Liver (tissue), 9 donors: ENCODE measurements around the gene AUH. TPM values are rescaled to one million over a fixed set of nuclear protein-coding genes. Genes with fewer than 3 reads are reported as not detected.

Experiments
- DNase-seq: peaks from one replicate; pipeline ENCODE4 v3.0.0-alpha.2; 2017; ENCODE audit warnings: low spot score
- H3K27ac ChIP-seq, 2 donors: one replicate each; pipeline ENCODE4 v1.7.0; 2013; ENCODE audit warnings: inconsistent platforms in 2 of 2, low read length in 2 of 2, control low read depth in 1 of 2, low read depth in 1 of 2, mild to moderate bottlenecking in 1 of 2
- H3K27me3 ChIP-seq, 4 donors: one replicate each; pipeline versions ENCODE4 v1.6.1 to v1.7.0; 2013; ENCODE audit warnings: low read length in 3 of 4, inconsistent platforms in 1 of 4, mild to moderate bottlenecking in 1 of 4, moderate library complexity in 1 of 4; ENCODE audit not compliant: control insufficient read depth in 4 of 4, insufficient read depth in 4 of 4
- H3K36me3 ChIP-seq, 4 donors: one replicate each; pipeline versions ENCODE4 v1.6.1 to v1.7.0; 2013; ENCODE audit warnings: low read length in 3 of 4, mild to moderate bottlenecking in 3 of 4, low read depth in 1 of 4, moderate library complexity in 1 of 4; ENCODE audit not compliant: control insufficient read depth in 4 of 4, insufficient read depth in 3 of 4
- H3K4me1 ChIP-seq, 4 donors: one replicate each; pipeline versions ENCODE4 v1.6.1 to v1.7.0; 2013; ENCODE audit warnings: low read length in 3 of 4, mild to moderate bottlenecking in 3 of 4, moderate library complexity in 1 of 4; ENCODE audit not compliant: control insufficient read depth in 4 of 4, insufficient read depth in 4 of 4
- H3K4me3 ChIP-seq, 3 donors: one replicate each; pipeline versions ENCODE4 v1.6.1 to v1.7.0; 2013; ENCODE audit warnings: low read length in 3 of 3, control low read depth in 1 of 3, low read depth in 1 of 3, mild to moderate bottlenecking in 1 of 3
- H3K9ac ChIP-seq, 2 donors: one replicate each; pipeline ENCODE4 v1.7.0; 2013; ENCODE audit warnings: low read length in 2 of 2, mild to moderate bottlenecking in 2 of 2, moderate library complexity in 2 of 2, control low read depth in 1 of 2, low read depth in 1 of 2
- H3K9me3 ChIP-seq, 4 donors: one replicate each; pipeline versions ENCODE4 v1.6.1 to v1.7.0; 2013; ENCODE audit warnings: low read length in 3 of 4; ENCODE audit not compliant: control insufficient read depth in 4 of 4
- EGR1 ChIP-seq, 2 donors: IDR thresholded peaks; 2 replicates each; pipeline ENCODE4 v1.6.1; 2016 to 2018; ENCODE audit warnings: antibody characterized with exemption in 2 of 2, low read depth in 2 of 2
- FOXA1 ChIP-seq: IDR thresholded peaks from 2 replicates; pipeline ENCODE4 v1.6.1; 2016; ENCODE audit warnings: antibody characterized with exemption
- FOXA2 ChIP-seq: IDR thresholded peaks from 2 replicates; pipeline ENCODE4 v1.6.1; 2016; ENCODE audit warnings: antibody characterized with exemption
- GABPA ChIP-seq, 2 donors: IDR thresholded peaks in 1 of 2; conservative IDR thresholded peaks in 1 of 2; 2 replicates each; pipeline ENCODE4 v1.6.1; 2016; ENCODE audit warnings: antibody characterized with exemption in 2 of 2, mild to moderate bottlenecking in 1 of 2, moderate library complexity in 1 of 2
- HNF4A ChIP-seq, 2 donors: conservative IDR thresholded peaks; 2 replicates each; pipeline ENCODE4 v1.6.1; 2016; ENCODE audit warnings: antibody characterized with exemption in 2 of 2, mild to moderate bottlenecking in 2 of 2
- HNF4G ChIP-seq: IDR thresholded peaks from 2 replicates; pipeline ENCODE4 v1.6.1; 2016; ENCODE audit warnings: antibody characterized with exemption
- JUND ChIP-seq, 2 donors: IDR thresholded peaks; 2 replicates each; pipeline ENCODE4 v1.6.1; 2016; ENCODE audit warnings: antibody characterized with exemption in 2 of 2
- NR2F2 ChIP-seq: IDR thresholded peaks from 2 replicates; pipeline ENCODE4 v1.6.1; 2016; ENCODE audit warnings: antibody characterized with exemption
- RAD21 ChIP-seq, 2 donors: IDR thresholded peaks; 2 replicates each; pipeline ENCODE4 v1.6.1; 2016; ENCODE audit warnings: antibody characterized with exemption in 2 of 2, mild to moderate bottlenecking in 2 of 2
- RXRA ChIP-seq, 2 donors: IDR thresholded peaks; 2 replicates each; pipeline ENCODE4 v1.6.1; 2017 to 2018; ENCODE audit warnings: antibody characterized with exemption in 2 of 2, mild to moderate bottlenecking in 1 of 2
- SP1 ChIP-seq: IDR thresholded peaks from 2 replicates; pipeline ENCODE4 v1.6.1; 2018; ENCODE audit warnings: antibody characterized with exemption, mild to moderate bottlenecking
- TAF1 ChIP-seq: conservative IDR thresholded peaks from 2 replicates; pipeline ENCODE4 v1.6.1; 2016; ENCODE audit warnings: antibody characterized with exemption, mild to moderate bottlenecking
- YY1 ChIP-seq: IDR thresholded peaks from 2 replicates; pipeline ENCODE4 v1.6.1; 2016; ENCODE audit warnings: antibody characterized with exemption, mild to moderate bottlenecking
- WGBS: extraction: QIAGEN DNeasy Blood & Tissue Kit; methylation state at CpG from one replicate; pipeline ENCODE4 v1.1.7; 2013; 5-methylcytosine and 5-hydroxymethylcytosine counted together
- polyA plus RNA-seq, 2 donors: library from polyadenylated mRNA; stranded (reverse) in 1 of 2; unstranded in 1 of 2; fragments of 200-250 nt in 1 of 2; fragments of >200 nt in 1 of 2; fragmentation: Nextera tagmentation in 1 of 2; extraction: Ambion mirVana in 1 of 2; gene quantifications; one replicate each; pipeline versions ENCODE4 v1.2.1 to v1.2.3, GENCODE V29; 2013 to 2015
- total RNA-seq, 2 donors: library from RNA; depleted of rRNA; stranded (reverse); fragments of >200 nt; gene quantifications; one replicate each; pipeline ENCODE4 v1.2.3, GENCODE V29; 2014
- TF ChIP-seq, protein P1 (sequence below): IDR thresholded peaks from 2 replicates; pipeline ENCODE4 v1.6.1; 2016; ENCODE audit warnings: antibody characterized with exemption
- TF ChIP-seq, protein P2 (sequence below): IDR thresholded peaks from 2 replicates; pipeline ENCODE4 v1.6.1; 2016; ENCODE audit warnings: antibody characterized with exemption
- TF ChIP-seq, protein P3 (sequence below): fragments of 150-350 bp; IDR thresholded peaks from 2 replicates; pipeline ENCODE4 v1.5.1; 2017; ENCODE audit warnings: improper control_type of control experiment, low read depth, low read length; ENCODE audit not compliant: missing input control
- TF ChIP-seq, protein P4 (sequence below): IDR thresholded peaks from 2 replicates; pipeline ENCODE4 v1.6.1; 2016; ENCODE audit warnings: antibody characterized with exemption
- TF ChIP-seq, protein P5 (sequence below): IDR thresholded peaks from 2 replicates; pipeline ENCODE4 v1.6.1; 2016; ENCODE audit warnings: antibody characterized with exemption, mild to moderate bottlenecking
- donor health status: healthy.
- donor health status: healthy.
- donor health status: healthy.
- donor health status: healthy.
- donor health status: healthy.

The AUH gene
- total and polyA plus RNA-seq, 4 donors, result 12.1 to 30.0 (median 24.9) TPM

DNA sequence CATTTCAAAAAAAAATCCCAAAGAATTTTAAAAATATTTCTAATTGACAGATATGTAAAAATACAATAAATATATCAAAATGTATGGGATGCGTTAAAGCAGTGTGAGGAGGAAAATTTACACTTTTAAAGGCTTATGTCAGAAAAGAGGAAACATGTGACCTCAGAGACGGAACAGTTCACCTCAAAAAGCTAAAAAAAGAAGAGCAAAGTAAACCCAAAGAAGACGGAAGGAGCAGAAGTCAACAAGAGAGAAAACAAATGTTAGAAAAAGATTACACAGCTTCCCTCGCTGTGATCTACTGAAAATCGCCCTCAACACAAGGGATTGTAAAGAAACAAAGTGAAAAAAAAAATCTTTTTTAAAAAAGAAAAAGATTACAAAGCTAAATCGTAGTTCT lies 186.9 kb downstream of the AUH start:
- no peak for TF ChIP-seq JUND (IDR thresholded peaks at IDR 0.05)
- no peak for TF ChIP-seq FOXA1
- TF ChIP-seq FOXA2, result no peak
- no peak for TF ChIP-seq EGR1 (IDR thresholded peaks at IDR 0.05; ENCODE audit: low read depth in 2 of 2)
- no peak for TF ChIP-seq NR2F2
- TF ChIP-seq GABPA (IDR thresholded peaks at IDR 0.05 in 1 of 2, conservative IDR thresholded peaks at IDR 0.05 in 1 of 2), result no peak
- TF ChIP-seq TAF1, result no peak
- TF ChIP-seq HNF4G, result no peak
- TF ChIP-seq SP1, result no peak
- no peak for TF ChIP-seq HNF4A (conservative IDR thresholded peaks at IDR 0.05)
- TF ChIP-seq, protein P1, sequence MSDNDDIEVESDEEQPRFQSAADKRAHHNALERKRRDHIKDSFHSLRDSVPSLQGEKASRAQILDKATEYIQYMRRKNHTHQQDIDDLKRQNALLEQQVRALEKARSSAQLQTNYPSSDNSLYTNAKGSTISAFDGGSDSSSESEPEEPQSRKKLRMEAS, result no peak
- no peak for TF ChIP-seq RXRA (IDR thresholded peaks at IDR 0.05)
- TF ChIP-seq, protein P2, sequence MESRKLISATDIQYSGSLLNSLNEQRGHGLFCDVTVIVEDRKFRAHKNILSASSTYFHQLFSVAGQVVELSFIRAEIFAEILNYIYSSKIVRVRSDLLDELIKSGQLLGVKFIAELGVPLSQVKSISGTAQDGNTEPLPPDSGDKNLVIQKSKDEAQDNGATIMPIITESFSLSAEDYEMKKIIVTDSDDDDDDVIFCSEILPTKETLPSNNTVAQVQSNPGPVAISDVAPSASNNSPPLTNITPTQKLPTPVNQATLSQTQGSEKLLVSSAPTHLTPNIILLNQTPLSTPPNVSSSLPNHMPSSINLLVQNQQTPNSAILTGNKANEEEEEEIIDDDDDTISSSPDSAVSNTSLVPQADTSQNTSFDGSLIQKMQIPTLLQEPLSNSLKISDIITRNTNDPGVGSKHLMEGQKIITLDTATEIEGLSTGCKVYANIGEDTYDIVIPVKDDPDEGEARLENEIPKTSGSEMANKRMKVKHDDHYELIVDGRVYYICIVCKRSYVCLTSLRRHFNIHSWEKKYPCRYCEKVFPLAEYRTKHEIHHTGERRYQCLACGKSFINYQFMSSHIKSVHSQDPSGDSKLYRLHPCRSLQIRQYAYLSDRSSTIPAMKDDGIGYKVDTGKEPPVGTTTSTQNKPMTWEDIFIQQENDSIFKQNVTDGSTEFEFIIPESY, result no peak
- TF ChIP-seq YY1, result no peak
- TF ChIP-seq RAD21 (IDR thresholded peaks at IDR 0.05), result no peak
- TF ChIP-seq, protein P3, sequence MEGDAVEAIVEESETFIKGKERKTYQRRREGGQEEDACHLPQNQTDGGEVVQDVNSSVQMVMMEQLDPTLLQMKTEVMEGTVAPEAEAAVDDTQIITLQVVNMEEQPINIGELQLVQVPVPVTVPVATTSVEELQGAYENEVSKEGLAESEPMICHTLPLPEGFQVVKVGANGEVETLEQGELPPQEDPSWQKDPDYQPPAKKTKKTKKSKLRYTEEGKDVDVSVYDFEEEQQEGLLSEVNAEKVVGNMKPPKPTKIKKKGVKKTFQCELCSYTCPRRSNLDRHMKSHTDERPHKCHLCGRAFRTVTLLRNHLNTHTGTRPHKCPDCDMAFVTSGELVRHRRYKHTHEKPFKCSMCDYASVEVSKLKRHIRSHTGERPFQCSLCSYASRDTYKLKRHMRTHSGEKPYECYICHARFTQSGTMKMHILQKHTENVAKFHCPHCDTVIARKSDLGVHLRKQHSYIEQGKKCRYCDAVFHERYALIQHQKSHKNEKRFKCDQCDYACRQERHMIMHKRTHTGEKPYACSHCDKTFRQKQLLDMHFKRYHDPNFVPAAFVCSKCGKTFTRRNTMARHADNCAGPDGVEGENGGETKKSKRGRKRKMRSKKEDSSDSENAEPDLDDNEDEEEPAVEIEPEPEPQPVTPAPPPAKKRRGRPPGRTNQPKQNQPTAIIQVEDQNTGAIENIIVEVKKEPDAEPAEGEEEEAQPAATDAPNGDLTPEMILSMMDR, result no peak
- TF ChIP-seq, protein P4, sequence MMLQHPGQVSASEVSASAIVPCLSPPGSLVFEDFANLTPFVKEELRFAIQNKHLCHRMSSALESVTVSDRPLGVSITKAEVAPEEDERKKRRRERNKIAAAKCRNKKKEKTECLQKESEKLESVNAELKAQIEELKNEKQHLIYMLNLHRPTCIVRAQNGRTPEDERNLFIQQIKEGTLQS, result no peak
- TF ChIP-seq, protein P5, sequence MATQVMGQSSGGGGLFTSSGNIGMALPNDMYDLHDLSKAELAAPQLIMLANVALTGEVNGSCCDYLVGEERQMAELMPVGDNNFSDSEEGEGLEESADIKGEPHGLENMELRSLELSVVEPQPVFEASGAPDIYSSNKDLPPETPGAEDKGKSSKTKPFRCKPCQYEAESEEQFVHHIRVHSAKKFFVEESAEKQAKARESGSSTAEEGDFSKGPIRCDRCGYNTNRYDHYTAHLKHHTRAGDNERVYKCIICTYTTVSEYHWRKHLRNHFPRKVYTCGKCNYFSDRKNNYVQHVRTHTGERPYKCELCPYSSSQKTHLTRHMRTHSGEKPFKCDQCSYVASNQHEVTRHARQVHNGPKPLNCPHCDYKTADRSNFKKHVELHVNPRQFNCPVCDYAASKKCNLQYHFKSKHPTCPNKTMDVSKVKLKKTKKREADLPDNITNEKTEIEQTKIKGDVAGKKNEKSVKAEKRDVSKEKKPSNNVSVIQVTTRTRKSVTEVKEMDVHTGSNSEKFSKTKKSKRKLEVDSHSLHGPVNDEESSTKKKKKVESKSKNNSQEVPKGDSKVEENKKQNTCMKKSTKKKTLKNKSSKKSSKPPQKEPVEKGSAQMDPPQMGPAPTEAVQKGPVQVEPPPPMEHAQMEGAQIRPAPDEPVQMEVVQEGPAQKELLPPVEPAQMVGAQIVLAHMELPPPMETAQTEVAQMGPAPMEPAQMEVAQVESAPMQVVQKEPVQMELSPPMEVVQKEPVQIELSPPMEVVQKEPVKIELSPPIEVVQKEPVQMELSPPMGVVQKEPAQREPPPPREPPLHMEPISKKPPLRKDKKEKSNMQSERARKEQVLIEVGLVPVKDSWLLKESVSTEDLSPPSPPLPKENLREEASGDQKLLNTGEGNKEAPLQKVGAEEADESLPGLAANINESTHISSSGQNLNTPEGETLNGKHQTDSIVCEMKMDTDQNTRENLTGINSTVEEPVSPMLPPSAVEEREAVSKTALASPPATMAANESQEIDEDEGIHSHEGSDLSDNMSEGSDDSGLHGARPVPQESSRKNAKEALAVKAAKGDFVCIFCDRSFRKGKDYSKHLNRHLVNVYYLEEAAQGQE, result no peak

More for the DNA sequence above, 186.9 kb downstream of the AUH start:
- no peak for DNase-seq
- no peaks in the 10 kb centered on the region for H3K36me3 ChIP-seq
- no peaks in the 10 kb centered on the region for H3K27me3 ChIP-seq
- H3K9ac ChIP-seq, result no peak overlapping the region
- no peak overlapping the region for H3K27ac ChIP-seq
- H3K4me1 ChIP-seq, result no peaks in the 10 kb centered on the region
- WGBS, result 71% methylated on average over 6 of the region's 6 CpGs
- H3K9me3 ChIP-seq, result peaks cover 0 to 8% (median 4%) of the 10 kb centered on the region in 4 donors
- H3K4me3 ChIP-seq, result no peak overlapping the region
